GM20431 (cell line): ENCODE data around the gene COG2.
"Not testable (repeated sequence)": the region's sequence is repeated elsewhere in the genome, so short reads cannot be mapped to it uniquely, and the experiment has no call there.

Experiments
- in situ Hi-C: fragments of 300-500 bp; cut with MseI, MboI; formaldehyde crosslinking; loops from one replicate; pipeline ENCODE4 v1.15.0; 2020; ENCODE audit warnings: low sequenced_read_pairs; ENCODE audit not compliant: unreplicated experiment

The COG2 gene

GRCh38 chr1:230696722-230697437 is 54.6 kb downstream of the COG2 start:
- in situ Hi-C loops = no loop called here

- in situ Hi-C loops = no loop called here
Measured at GRCh38 chr1:230698130-230698529, 55.8 kb downstream of the COG2 start.

- in situ Hi-C loops = not testable (repeated sequence)
Measured at GRCh38 chr1:230698964-230699363, 56.7 kb downstream of the COG2 start.

- in situ Hi-C loops = no loop called here
Measured at GRCh38 chr1:230699716-230700115, 57.4 kb downstream of the COG2 start.

GRCh38 chr1:230700132-230700531 is 57.9 kb downstream of the COG2 start:
- in situ Hi-C loops = no loop called here

- in situ Hi-C loops = no loop called here
Measured at GRCh38 chr1:230701434-230701833, 59.2 kb downstream of the COG2 start.

GRCh38 chr1:230701895-230702768 is 59.9 kb downstream of the COG2 start:
- in situ Hi-C loops = no loop called here

- in situ Hi-C loops = no loop called here
Measured at GRCh38 chr1:230702934-230703678, 60.8 kb downstream of the COG2 start.

GRCh38 chr1:230703679-230704385 is 61.6 kb downstream of the COG2 start:
- in situ Hi-C loops = no loop called here

- in situ Hi-C loops = no loop called here
Measured at GRCh38 chr1:230704830-230705229, 62.5 kb downstream of the COG2 start.

GRCh38 chr1:230705289-230706019 is 63.2 kb downstream of the COG2 start:
- in situ Hi-C loops = no loop called here

- in situ Hi-C loops = no loop called here
Measured at GRCh38 chr1:230706020-230706699, 63.9 kb downstream of the COG2 start.

GRCh38 chr1:230706887-230707731 is 64.8 kb downstream of the COG2 start:
- in situ Hi-C loops = no loop called here

- in situ Hi-C loops = no loop called here
Measured at GRCh38 chr1:230707732-230708630, 65.7 kb downstream of the COG2 start.

- in situ Hi-C loops = no loop called here
Measured at GRCh38 chr1:230708631-230709580, 66.6 kb downstream of the COG2 start.
